Measurements from ENCODE around the gene LCP2. TPM values are rescaled to one million over a fixed set of nuclear protein-coding genes. Genes with fewer than 3 reads are reported as not detected.

Gene LCP2
- total RNA-seq, 1 donor: not detected

DNA sequence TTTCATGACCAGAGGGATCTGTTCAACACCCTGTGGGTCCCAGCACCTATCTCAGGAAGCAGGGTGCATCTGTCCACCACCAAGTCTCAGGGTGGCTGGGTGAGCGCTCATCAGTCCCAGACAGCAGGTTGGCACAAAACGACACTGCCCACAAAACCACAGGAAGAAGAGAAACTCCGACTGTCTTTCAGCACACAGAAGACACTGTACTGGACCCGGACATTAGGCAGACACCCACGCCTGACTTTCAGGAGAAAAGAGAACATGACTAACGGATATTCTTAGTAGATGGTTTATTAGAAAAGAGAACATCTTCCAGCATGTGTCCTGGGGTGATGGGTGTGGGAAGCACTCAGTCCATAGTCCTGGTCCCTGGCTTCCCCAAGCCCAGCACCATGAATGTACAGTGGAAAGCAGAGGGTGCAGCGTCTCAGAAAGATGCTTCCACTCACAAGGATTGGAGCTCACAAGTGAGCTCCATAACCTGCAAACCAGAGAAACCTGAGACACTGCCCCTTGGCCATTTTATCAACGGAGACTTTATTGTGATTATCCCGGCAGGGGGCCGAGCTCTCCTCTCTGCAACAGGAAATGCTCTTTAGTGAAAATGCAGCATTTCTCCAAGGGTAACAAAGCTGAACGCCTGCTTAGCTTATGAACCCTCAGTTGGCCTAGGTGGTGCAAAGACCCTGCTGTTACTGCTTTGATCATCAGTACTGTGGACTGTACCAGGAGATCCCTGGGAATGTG is 35.8 kb upstream of the LCP2 start:
- H3K4me2 ChIP-seq (ENCODE audit: insufficient read depth, low read length): no peak overlapping the region
- no peak for DNase-seq (ENCODE audit: insufficient read length, low spot score, missing footprints)

DNA sequence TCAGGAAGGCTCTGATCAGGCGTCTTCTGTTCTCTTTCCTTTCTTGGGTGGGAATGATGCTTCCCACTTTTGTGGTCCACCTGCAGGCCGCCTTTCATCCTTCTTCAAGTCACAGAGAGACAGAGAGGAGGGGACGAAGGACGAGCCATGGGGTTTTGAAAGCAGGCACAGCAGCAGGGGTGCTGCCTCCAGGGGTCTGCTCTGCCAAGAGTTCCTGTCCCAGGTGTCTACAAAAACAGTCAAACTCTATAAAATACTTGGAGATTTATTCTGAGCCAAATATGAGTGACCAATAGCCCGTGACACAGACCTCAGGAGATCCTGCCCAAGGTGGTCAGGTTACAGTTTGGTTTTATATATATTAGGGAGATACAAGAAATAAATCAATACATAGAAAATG is 34.5 kb upstream of the LCP2 start:
- TF ChIP-seq, protein P1, sequence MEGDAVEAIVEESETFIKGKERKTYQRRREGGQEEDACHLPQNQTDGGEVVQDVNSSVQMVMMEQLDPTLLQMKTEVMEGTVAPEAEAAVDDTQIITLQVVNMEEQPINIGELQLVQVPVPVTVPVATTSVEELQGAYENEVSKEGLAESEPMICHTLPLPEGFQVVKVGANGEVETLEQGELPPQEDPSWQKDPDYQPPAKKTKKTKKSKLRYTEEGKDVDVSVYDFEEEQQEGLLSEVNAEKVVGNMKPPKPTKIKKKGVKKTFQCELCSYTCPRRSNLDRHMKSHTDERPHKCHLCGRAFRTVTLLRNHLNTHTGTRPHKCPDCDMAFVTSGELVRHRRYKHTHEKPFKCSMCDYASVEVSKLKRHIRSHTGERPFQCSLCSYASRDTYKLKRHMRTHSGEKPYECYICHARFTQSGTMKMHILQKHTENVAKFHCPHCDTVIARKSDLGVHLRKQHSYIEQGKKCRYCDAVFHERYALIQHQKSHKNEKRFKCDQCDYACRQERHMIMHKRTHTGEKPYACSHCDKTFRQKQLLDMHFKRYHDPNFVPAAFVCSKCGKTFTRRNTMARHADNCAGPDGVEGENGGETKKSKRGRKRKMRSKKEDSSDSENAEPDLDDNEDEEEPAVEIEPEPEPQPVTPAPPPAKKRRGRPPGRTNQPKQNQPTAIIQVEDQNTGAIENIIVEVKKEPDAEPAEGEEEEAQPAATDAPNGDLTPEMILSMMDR (IDR thresholded peaks at IDR 0.05; ENCODE audit: extremely low read depth, low read depth, low read length): no peak

More for the DNA sequence above, 35.8 kb upstream of the LCP2 start:
- Histone ChIP-seq H3K27me3 (ENCODE audit: insufficient read depth, low read length) (no peaks in the 10 kb centered on the region), H3K4me1 (ENCODE audit: insufficient read depth, low read length) (peaks cover 5% of the 10 kb centered on the region), H2AFZ (ENCODE audit: low read length) (no peak overlapping the region), H3K27ac (ENCODE audit: low read depth, low read length) (no peak overlapping the region), H3K79me2 (ENCODE audit: insufficient read depth, low read length) (no peaks in the 10 kb centered on the region), H3K36me3 (ENCODE audit: insufficient read depth, low read length) (no peaks in the 10 kb centered on the region), H3K9me3 (ENCODE audit: low read depth, low read length) (no peaks in the 10 kb centered on the region), H4K20me1 (ENCODE audit: insufficient read depth, low read length) (no peaks in the 10 kb centered on the region), H3K4me3 (ENCODE audit: insufficient read depth, low read length) (no peak overlapping the region)
- TF ChIP-seq, protein P1 (IDR thresholded peaks at IDR 0.05; ENCODE audit: extremely low read depth, low read depth, low read length): no peak

DNA sequence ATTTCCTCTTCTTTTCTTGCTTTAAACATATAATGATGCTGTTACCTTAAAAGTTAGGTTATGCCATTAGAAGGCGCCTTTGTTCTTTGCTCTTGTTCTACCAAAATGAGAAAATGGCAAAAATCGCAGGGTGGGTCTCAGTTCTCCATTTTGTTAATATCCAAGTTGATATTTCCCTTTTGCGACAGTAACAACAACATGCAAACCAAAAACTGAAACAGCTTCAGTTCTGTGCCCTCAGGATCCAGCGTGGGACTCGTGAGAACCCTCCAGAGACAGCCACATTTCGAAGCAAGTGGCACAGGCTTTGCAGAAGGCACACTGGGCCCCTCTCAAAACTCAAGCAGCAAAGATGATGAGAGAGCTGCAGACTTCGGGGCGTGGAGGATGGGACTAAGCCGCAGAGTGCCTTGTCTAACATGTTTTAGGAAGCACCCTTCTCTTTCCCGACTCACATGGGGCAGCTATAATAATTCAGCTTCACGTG is 33.0 kb upstream of the LCP2 start:
- H3K36me3 ChIP-seq (ENCODE audit: insufficient read depth, low read length): no peaks in the 10 kb centered on the region
- no peaks in the 10 kb centered on the region for H3K79me2 ChIP-seq (ENCODE audit: insufficient read depth, low read length)
- no peaks in the 10 kb centered on the region for H4K20me1 ChIP-seq (ENCODE audit: insufficient read depth, low read length)
- H3K4me3 ChIP-seq (ENCODE audit: insufficient read depth, low read length): no peak overlapping the region
- no peak for DNase-seq (ENCODE audit: insufficient read length, low spot score, missing footprints)
- TF ChIP-seq, protein P1 (IDR thresholded peaks at IDR 0.05; ENCODE audit: extremely low read depth, low read depth, low read length): no peak
- peak overlapping the region; percentile 53 for H3K4me2 ChIP-seq (ENCODE audit: insufficient read depth, low read length)
- no peaks in the 10 kb centered on the region for H3K9me3 ChIP-seq (ENCODE audit: low read depth, low read length)
- no peak overlapping the region for H2AFZ ChIP-seq (ENCODE audit: low read length)
- H3K27me3 ChIP-seq (ENCODE audit: insufficient read depth, low read length): no peaks in the 10 kb centered on the region
- H3K4me1 ChIP-seq (ENCODE audit: insufficient read depth, low read length): peaks cover 5% of the 10 kb centered on the region
- H3K27ac ChIP-seq (ENCODE audit: low read depth, low read length): no peak overlapping the region

More for the DNA sequence above, 34.5 kb upstream of the LCP2 start:
- H3K79me2 ChIP-seq (ENCODE audit: insufficient read depth, low read length): no peaks in the 10 kb centered on the region
- H3K36me3 ChIP-seq (ENCODE audit: insufficient read depth, low read length): no peaks in the 10 kb centered on the region
- no peak overlapping the region for H3K4me3 ChIP-seq (ENCODE audit: insufficient read depth, low read length)
- no peaks in the 10 kb centered on the region for H3K27me3 ChIP-seq (ENCODE audit: insufficient read depth, low read length)
- H3K9me3 ChIP-seq (ENCODE audit: low read depth, low read length): no peaks in the 10 kb centered on the region
- peaks cover 5% of the 10 kb centered on the region for H3K4me1 ChIP-seq (ENCODE audit: insufficient read depth, low read length)
- H3K4me2 ChIP-seq (ENCODE audit: insufficient read depth, low read length): no peak overlapping the region
- H4K20me1 ChIP-seq (ENCODE audit: insufficient read depth, low read length): no peaks in the 10 kb centered on the region
- no peak overlapping the region for H2AFZ ChIP-seq (ENCODE audit: low read length)
- no peak for DNase-seq (ENCODE audit: insufficient read length, low spot score, missing footprints)
- H3K27ac ChIP-seq (ENCODE audit: low read depth, low read length): no peak overlapping the region

GRCh38 chr5:170329524-170329923 is 31.9 kb upstream of the LCP2 start:
- Histone ChIP-seq H3K4me3 (ENCODE audit: insufficient read depth, low read length) (no peak overlapping the region), H2AFZ (ENCODE audit: low read length) (no peak overlapping the region), H3K4me2 (ENCODE audit: insufficient read depth, low read length) (no peak overlapping the region), H3K27ac (ENCODE audit: low read depth, low read length) (no peak overlapping the region), H4K20me1 (ENCODE audit: insufficient read depth, low read length) (no peaks in the 10 kb centered on the region), H3K4me1 (ENCODE audit: insufficient read depth, low read length) (peaks cover 5% of the 10 kb centered on the region), H3K27me3 (ENCODE audit: insufficient read depth, low read length) (no peaks in the 10 kb centered on the region), H3K79me2 (ENCODE audit: insufficient read depth, low read length) (no peaks in the 10 kb centered on the region), H3K9me3 (ENCODE audit: low read depth, low read length) (no peaks in the 10 kb centered on the region), H3K36me3 (ENCODE audit: insufficient read depth, low read length) (no peaks in the 10 kb centered on the region)
- DNase-seq (ENCODE audit: insufficient read length, low spot score, missing footprints): no peak
- TF ChIP-seq, protein P1 (IDR thresholded peaks at IDR 0.05; ENCODE audit: extremely low read depth, low read depth, low read length): no peak

Measured in osteoblast (primary cell).